Measurements from ENCODE around the gene NEK11. TPM values are rescaled to one million over a fixed set of nuclear protein-coding genes. Genes with fewer than 3 reads are reported as not detected.

Gene NEK11
- total RNA-seq, 1 donor from 2014 or later: 1.9 TPM

GRCh38 chr3:131192701-131193100, 166.0 kb downstream of the NEK11 start:
- POLR2A ChIA-PET: no interaction called here

GRCh38 chr3:131193641-131194238, 167.1 kb downstream of the NEK11 start:
- H3K4me3 Mint-ChIP-seq: no peak overlapping the region
- TF ChIP-seq CTCF (IDR thresholded peaks at IDR 0.05): no peak

More at GRCh38 chr3:131192701-131193100, 166.0 kb downstream of the NEK11 start:
- intact Hi-C loops (cut with micrococcal nuclease): no loop called here
- DNase-seq (no peak), ATAC-seq (ENCODE audit: low read depth) (no peak)
- no peak for TF ChIP-seq CTCF (IDR thresholded peaks at IDR 0.05)
- CTCF ChIA-PET: no interaction called here
- Mint-ChIP-seq H3K27ac (no peak overlapping the region), H3K4me3 (no peak overlapping the region), H3K9me3 (no peaks in the 10 kb centered on the region), H3K4me1 (no peaks in the 10 kb centered on the region), H3K27me3 (no peaks in the 10 kb centered on the region), H3K36me3 (ENCODE audit: low read depth) (no peaks in the 10 kb centered on the region)

GRCh38 chr3:131194816-131195215, 168.1 kb downstream of the NEK11 start:
- Mint-ChIP-seq H3K9me3 (peaks cover 3% of the 10 kb centered on the region), H3K4me3 (no peak overlapping the region), H3K27me3 (no peaks in the 10 kb centered on the region), H3K36me3 (ENCODE audit: low read depth) (no peaks in the 10 kb centered on the region), H3K4me1 (no peaks in the 10 kb centered on the region), H3K27ac (no peak overlapping the region)
- ChIA-PET CTCF (no interaction called here), POLR2A (no interaction called here)
- intact Hi-C loops (cut with micrococcal nuclease): no loop called here
- DNase-seq: no peak
- ATAC-seq (ENCODE audit: low read depth): no peak
- no peak for TF ChIP-seq CTCF (IDR thresholded peaks at IDR 0.05)

More at GRCh38 chr3:131193641-131194238, 167.1 kb downstream of the NEK11 start:
- Mint-ChIP-seq H3K4me1 (no peaks in the 10 kb centered on the region), H3K36me3 (ENCODE audit: low read depth) (no peaks in the 10 kb centered on the region), H3K9me3 (no peaks in the 10 kb centered on the region), H3K27ac (no peak overlapping the region), H3K27me3 (no peaks in the 10 kb centered on the region)
- intact Hi-C loops (cut with micrococcal nuclease): no loop called here
- DNase-seq (no peak), ATAC-seq (ENCODE audit: low read depth) (no peak)
- ChIA-PET CTCF (no interaction called here), POLR2A (no interaction called here)

GRCh38 chr3:131200636-131201199, 174.0 kb downstream of the NEK11 start:
- intact Hi-C loops (cut with micrococcal nuclease): no loop called here
- Mint-ChIP-seq H3K27ac (no peak overlapping the region), H3K4me3 (no peak overlapping the region), H3K9me3 (peaks cover 26% of the 10 kb centered on the region), H3K36me3 (ENCODE audit: low read depth) (no peaks in the 10 kb centered on the region), H3K4me1 (no peaks in the 10 kb centered on the region), H3K27me3 (no peaks in the 10 kb centered on the region)
- CTCF ChIA-PET: no interaction called here
- ATAC-seq (ENCODE audit: low read depth) (no peak), DNase-seq (no peak)
- POLR2A ChIA-PET: no interaction called here
- TF ChIP-seq CTCF (IDR thresholded peaks at IDR 0.05): no peak

- no peaks in the 10 kb centered on the region for H3K27me3 Mint-ChIP-seq
- DNase-seq (no peak), ATAC-seq (ENCODE audit: low read depth) (no peak)
- intact Hi-C loops (cut with micrococcal nuclease): no loop called here
- no peaks in the 10 kb centered on the region for H3K36me3 Mint-ChIP-seq (ENCODE audit: low read depth)
- no peak overlapping the region for H3K4me3 Mint-ChIP-seq
- no peaks in the 10 kb centered on the region for H3K4me1 Mint-ChIP-seq
- ChIA-PET POLR2A (no interaction called here), CTCF (no interaction called here)
- no peak overlapping the region for H3K27ac Mint-ChIP-seq
- H3K9me3 Mint-ChIP-seq: no peaks in the 10 kb centered on the region
- no peak for TF ChIP-seq CTCF (IDR thresholded peaks at IDR 0.05)
Observed at GRCh38 chr3:131216330-131216729, 189.7 kb downstream of the NEK11 start.

Data from activated B cell treated with CpG ODN at 0.5 μM for 24 hours (primary cell).